Astrocyte of the cerebellum (primary cell): ENCODE measurements around the gene POLDIP2.

Experiments
- DNase-seq: peaks from one replicate; pipeline ENCODE4 v3.0.0-alpha.2; 2011; ENCODE audit warnings: low read depth
- H3K4me3 ChIP-seq: 2 replicates; pipeline ENCODE4 v1.5.1; 2011; ENCODE audit warnings: mild to moderate bottlenecking, low read depth, low read length, moderate library complexity
- in situ Hi-C: cut with HindIII; loops from 2 replicates; pipeline ENCODE4 v1.10.0; 2017; ENCODE audit warnings: low sequenced_read_pairs
- TF ChIP-seq, protein P1 (sequence below): IDR thresholded peaks from 2 replicates; pipeline ENCODE4 v1.5.1; 2012; ENCODE audit warnings: low read length, low read depth, moderate library complexity, mild to moderate bottlenecking; ENCODE audit errors: missing control alignments

Gene POLDIP2

DNA sequence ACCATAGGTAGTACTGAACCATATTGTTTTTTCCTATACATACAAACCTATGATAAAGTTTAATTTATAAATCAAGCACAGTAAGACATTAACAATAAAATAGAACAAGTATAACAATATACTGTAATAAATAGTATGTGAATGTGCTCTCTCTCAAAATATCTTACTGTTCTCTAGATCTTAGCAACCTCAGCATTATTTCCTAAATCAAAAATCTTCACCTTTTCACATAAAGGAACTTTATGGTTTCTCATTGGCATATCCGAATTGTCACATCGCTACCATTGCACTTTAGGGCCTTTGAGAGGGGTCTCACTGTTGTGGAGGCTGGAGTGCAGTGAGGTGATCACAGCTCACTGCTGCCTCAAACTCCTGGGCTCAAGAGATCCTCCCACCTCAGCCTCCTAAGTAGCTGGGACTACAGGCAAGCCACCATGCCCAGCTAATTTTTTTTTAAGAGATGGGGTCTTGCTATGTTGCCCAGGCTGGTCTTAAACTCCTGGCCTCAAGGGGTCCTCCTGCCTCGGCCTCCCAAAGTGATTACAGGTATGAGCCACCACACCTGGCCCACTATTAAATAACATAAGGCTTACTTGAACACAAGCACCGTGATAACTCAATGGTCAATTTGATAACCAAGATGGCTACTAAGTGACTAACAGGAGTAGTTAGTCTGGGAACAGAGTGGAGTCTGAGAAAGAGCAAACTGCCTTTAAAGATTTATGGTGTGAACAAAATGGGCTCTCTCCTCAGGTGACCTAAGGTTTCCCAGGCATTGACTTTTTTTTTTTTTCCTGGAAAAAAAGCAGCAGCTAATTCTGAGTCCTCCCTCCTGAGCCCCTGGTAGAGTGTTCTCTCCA is 41.3 kb downstream of the POLDIP2 start:
- TF ChIP-seq, protein P1, sequence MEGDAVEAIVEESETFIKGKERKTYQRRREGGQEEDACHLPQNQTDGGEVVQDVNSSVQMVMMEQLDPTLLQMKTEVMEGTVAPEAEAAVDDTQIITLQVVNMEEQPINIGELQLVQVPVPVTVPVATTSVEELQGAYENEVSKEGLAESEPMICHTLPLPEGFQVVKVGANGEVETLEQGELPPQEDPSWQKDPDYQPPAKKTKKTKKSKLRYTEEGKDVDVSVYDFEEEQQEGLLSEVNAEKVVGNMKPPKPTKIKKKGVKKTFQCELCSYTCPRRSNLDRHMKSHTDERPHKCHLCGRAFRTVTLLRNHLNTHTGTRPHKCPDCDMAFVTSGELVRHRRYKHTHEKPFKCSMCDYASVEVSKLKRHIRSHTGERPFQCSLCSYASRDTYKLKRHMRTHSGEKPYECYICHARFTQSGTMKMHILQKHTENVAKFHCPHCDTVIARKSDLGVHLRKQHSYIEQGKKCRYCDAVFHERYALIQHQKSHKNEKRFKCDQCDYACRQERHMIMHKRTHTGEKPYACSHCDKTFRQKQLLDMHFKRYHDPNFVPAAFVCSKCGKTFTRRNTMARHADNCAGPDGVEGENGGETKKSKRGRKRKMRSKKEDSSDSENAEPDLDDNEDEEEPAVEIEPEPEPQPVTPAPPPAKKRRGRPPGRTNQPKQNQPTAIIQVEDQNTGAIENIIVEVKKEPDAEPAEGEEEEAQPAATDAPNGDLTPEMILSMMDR, result no peak
- no peak for DNase-seq
- no peak overlapping the region for H3K4me3 ChIP-seq
- in situ Hi-C loops, result no loop called here

DNA sequence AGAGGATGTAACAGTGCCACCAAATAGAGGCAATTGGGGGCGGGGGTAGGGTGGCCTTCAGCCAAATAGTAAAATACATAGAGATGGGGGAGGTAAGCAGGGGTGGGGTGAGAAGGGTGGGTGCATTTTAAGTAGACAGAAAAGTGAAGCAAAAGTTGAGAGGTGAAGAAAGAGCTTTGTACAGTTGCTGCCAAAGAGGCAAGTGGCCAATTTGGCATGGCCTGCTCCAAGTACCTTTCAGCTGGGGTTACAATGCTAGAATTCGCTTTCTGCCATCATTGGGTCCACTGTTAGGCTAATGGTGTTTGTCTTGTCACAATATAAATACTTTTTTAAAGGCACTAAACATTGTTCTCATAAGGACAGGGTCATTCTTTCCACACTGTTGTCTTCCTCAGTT is 43.5 kb downstream of the POLDIP2 start:
- TF ChIP-seq, protein P1, result no peak
- H3K4me3 ChIP-seq, result no peak overlapping the region
- in situ Hi-C loops, result no loop called here
- no peak for DNase-seq

DNA sequence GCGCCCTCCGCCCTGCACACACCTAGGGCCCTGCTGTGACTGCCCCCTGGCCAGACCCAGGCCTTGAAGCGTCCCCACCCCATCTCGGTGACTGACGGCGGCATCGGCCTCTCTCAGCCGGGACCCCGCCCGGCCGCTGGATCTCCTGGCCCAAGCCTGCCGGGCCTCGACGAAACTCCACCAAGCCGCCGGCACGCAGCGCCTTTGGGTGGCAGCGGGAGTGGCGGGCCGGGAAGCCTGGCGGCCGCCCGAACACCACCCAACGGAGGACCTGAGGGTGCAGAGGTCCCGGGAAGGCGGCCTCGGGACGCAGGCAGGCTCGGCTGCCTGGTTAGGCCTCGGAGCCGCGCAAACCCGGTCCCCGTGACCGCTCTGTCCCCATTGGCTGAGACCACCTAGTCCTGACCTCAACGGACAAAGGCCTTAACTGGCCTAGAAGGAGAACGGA is 50.3 kb downstream of the POLDIP2 start:
- TF ChIP-seq, protein P1, result no peak
- no peak for DNase-seq
- in situ Hi-C loops, result no loop called here
- H3K4me3 ChIP-seq, result no peak overlapping the region

DNA sequence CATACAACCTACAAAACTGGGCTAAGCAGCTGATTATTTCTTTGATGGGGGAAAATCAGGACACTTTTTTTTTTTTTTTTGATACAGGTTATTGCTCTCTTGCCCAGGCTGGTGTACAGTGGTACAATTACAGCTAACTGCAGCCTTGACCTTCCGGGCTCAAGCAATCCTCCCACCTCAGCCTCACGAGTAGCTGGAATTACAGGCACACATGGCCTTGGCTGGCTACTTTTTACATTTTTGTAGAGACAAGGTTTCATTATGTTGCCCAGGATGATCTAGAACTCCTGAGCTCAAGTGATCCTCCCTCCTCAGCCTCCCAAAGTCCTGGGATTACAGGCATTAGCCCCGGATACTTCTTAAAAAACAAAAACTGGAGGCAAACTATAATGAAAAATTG is 58.9 kb downstream of the POLDIP2 start:
- TF ChIP-seq, protein P1, result no peak
- in situ Hi-C loops, result no loop called here
- no peak overlapping the region for H3K4me3 ChIP-seq

More for the DNA sequence above, 58.9 kb downstream of the POLDIP2 start:
- no peak for DNase-seq
